ENCODE data around the gene PRRT1.
"Not testable (repeated sequence)": the region's sequence is repeated elsewhere in the genome, so short reads cannot be mapped to it uniquely, and the experiment has no call there.

GRCh38 chr6:32185681-32186131, 34.0 kb upstream of the PRRT1 start:
- TF ChIP-seq FOXM1 (IDR thresholded peaks at IDR 0.05; ENCODE audit: borderline replicate concordance, low read depth); RAD21 (IDR thresholded peaks at IDR 0.05; ENCODE audit: low read depth); TCF12 (IDR thresholded peaks at IDR 0.05; ENCODE audit: low read depth); NFIC (IDR thresholded peaks at IDR 0.05): not testable (repeated sequence)
